Neural cell (in vitro differentiated cells): ENCODE measurements around the gene SLC22A8.

Experiments used
- CTCF ChIP-seq: fragments of 450-650 bp; IDR thresholded peaks from 2 replicates; pipeline ENCODE4 v1.5.1; 2014; ENCODE audit warnings: antibody characterized with exemption, mild to moderate bottlenecking, moderate library complexity; ENCODE audit not compliant: poor library complexity, severe bottlenecking
- EP300 ChIP-seq: fragments of 450-650 bp; conservative IDR thresholded peaks from 2 replicates; pipeline ENCODE4 v1.6.1; 2014; ENCODE audit warnings: antibody characterized with exemption, mild to moderate bottlenecking, moderate library complexity; ENCODE audit not compliant: poor library complexity, severe bottlenecking
- EZH2 ChIP-seq: fragments of 200-600, 300-800 bp; shearing (Covaris generic), sonication (generic); IDR thresholded peaks from 2 replicates; pipeline ENCODE4 v1.6.1; 2014; ENCODE audit warnings: antibody characterized with exemption, low read length, borderline replicate concordance, mild to moderate bottlenecking; ENCODE audit not compliant: insufficient read depth, poor library complexity, severe bottlenecking
- MXI1 ChIP-seq: fragments of 450-650 bp; conservative IDR thresholded peaks from 2 replicates; pipeline ENCODE4 v1.6.1; 2014; ENCODE audit warnings: antibody characterized with exemption, mild to moderate bottlenecking; ENCODE audit not compliant: poor library complexity, severe bottlenecking
- POLR2AphosphoS5 ChIP-seq: IDR thresholded peaks from 2 replicates; pipeline ENCODE4 v1.6.1; 2012
- RAD21 ChIP-seq: fragments of 450-650 bp; conservative IDR thresholded peaks from 2 replicates; pipeline ENCODE4 v1.6.1; 2014; ENCODE audit warnings: antibody characterized with exemption, mild to moderate bottlenecking, moderate library complexity
- SMC3 ChIP-seq: fragments of 450-650 bp; conservative IDR thresholded peaks from 2 replicates; pipeline ENCODE4 v1.6.1; 2014; ENCODE audit warnings: antibody characterized with exemption, mild to moderate bottlenecking, moderate library complexity; ENCODE audit not compliant: poor library complexity
- TAF1 ChIP-seq: IDR thresholded peaks from 2 replicates; pipeline ENCODE4 v1.6.1; 2012; ENCODE audit warnings: low read depth
- TF ChIP-seq, protein P1 (sequence below): IDR thresholded peaks from 2 replicates; pipeline ENCODE4 v1.6.1; 2012; ENCODE audit warnings: borderline replicate concordance

GRCh38 chr11:63022441-63022840, 6.8 kb upstream of the SLC22A8 start:
- TF ChIP-seq POLR2AphosphoS5 = no peak
- no peak for TF ChIP-seq CTCF
- TF ChIP-seq EP300 = no peak
- no peak for TF ChIP-seq TAF1
- no peak for TF ChIP-seq SMC3
- TF ChIP-seq MXI1 = no peak
- TF ChIP-seq, protein P1, sequence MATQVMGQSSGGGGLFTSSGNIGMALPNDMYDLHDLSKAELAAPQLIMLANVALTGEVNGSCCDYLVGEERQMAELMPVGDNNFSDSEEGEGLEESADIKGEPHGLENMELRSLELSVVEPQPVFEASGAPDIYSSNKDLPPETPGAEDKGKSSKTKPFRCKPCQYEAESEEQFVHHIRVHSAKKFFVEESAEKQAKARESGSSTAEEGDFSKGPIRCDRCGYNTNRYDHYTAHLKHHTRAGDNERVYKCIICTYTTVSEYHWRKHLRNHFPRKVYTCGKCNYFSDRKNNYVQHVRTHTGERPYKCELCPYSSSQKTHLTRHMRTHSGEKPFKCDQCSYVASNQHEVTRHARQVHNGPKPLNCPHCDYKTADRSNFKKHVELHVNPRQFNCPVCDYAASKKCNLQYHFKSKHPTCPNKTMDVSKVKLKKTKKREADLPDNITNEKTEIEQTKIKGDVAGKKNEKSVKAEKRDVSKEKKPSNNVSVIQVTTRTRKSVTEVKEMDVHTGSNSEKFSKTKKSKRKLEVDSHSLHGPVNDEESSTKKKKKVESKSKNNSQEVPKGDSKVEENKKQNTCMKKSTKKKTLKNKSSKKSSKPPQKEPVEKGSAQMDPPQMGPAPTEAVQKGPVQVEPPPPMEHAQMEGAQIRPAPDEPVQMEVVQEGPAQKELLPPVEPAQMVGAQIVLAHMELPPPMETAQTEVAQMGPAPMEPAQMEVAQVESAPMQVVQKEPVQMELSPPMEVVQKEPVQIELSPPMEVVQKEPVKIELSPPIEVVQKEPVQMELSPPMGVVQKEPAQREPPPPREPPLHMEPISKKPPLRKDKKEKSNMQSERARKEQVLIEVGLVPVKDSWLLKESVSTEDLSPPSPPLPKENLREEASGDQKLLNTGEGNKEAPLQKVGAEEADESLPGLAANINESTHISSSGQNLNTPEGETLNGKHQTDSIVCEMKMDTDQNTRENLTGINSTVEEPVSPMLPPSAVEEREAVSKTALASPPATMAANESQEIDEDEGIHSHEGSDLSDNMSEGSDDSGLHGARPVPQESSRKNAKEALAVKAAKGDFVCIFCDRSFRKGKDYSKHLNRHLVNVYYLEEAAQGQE = no peak
- TF ChIP-seq EZH2 = no peak
- no peak for TF ChIP-seq RAD21
